ENCODE data around the gene SERPINE1.
"Not testable (repeated sequence)": the region's sequence is repeated elsewhere in the genome, so short reads cannot be mapped to it uniquely, and the experiment has no call there.

Gene SERPINE1

DNA sequence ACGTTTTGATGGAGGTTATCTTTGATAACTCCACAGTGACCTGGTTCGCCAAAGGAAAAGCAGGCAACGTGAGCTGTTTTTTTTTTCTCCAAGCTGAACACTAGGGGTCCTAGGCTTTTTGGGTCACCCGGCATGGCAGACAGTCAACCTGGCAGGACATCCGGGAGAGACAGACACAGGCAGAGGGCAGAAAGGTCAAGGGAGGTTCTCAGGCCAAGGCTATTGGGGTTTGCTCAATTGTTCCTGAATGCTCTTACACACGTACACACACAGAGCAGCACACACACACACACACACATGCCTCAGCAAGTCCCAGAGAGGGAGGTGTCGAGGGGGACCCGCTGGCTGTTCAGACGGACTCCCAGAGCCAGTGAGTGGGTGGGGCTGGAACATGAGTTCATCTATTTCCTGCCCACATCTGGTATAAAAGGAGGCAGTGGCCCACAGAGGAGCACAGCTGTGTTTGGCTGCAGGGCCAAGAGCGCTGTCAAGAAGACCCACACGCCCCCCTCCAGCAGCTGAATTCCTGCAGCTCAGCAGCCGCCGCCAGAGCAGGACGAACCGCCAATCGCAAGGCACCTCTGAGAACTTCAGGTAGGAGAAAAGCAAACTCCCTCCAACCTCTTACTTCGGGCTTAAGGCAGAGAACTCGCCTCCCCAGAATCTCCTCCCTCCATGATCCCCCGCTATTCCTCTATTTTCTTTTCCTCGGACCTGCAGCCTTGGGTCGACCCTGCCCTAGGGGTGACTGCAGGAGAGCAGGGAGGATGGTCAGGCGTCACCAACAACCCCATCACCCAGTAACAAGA, at the start of gene SERPINE1:
TSS of gene SERPINE1 (plus strand) at position 454 of the 809 bp plus-strand sequence. CDS start 1,290 bp downstream, outside the sequence.
- peak; percentile 42 for DNase-seq (ENCODE audit: low spot score)

DNA sequence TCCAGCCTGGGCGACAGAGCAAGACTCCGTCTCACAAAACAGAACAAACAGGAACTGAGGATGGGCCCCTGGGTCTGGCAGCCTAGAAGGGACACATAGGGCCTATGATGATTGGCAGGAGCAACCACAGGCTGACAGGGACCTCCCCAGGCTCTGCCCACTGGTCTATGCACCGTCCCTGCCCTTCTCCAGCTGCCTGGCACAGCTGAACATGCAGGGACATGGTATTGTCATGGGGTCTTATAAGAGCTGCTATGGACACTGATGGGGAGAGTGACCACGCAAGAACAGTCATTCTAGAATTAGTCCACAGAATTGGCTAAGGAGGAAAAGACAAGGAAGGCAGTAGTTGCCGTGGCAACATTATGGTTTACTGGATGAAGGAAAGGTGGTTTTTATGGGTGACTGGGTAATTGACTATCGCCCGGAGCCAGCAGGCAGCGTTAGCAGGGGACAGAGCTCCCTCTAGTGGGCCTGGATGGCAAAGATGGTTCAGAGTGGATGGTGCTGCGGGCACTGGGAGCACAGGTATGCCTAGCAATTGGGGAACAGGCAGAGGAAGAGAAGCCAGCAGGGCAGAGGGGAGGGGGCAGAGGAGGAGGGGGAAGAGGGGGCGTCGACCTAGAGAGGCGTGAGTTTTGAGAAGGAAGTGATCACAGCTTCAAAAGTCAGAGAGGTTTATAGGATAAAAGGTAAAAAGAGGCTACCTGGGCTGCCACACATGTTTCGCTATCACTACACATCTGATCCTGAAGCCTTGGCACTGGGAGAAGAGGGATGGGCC, 49.4 kb upstream of the SERPINE1 start:
- peak; percentile 54 for DNase-seq (ENCODE audit: low spot score)

DNA sequence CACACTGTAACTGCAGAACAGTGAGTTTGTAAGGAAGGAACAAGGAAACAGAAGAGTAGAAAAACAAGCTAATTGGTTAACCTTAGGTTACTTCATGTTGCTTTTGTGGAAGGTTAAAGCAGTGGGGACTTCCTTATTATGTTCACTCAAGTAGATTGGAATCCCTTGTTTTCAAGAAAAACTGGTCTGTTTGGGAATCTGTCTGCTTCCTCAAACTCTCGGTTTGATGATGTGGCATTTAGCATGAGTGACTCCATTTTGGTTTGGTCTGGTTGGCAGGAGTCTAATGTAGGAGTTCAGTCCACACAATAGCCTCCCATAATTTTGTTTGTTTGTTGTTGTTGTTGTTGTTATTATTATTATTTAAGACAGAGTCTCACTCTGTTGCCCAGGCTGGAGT, 45.5 kb upstream of the SERPINE1 start:
- no peak for DNase-seq (ENCODE audit: low spot score)

DNA sequence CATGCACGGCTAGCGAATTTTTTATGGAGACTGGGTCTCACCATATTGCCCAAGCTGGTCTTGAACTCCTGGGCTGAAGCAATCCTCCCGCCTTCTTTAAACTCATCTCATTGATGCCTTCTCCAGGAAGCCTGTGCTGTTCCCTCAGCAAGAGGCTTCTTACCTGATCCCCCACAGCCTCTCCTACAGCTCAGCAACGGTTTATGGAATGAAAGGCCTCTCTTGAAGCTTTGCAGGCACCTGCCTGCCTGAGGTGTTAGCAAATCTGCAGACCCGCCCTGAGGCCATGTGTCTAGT, 42.1 kb upstream of the SERPINE1 start:
- no peak for DNase-seq (ENCODE audit: low spot score)

DNA sequence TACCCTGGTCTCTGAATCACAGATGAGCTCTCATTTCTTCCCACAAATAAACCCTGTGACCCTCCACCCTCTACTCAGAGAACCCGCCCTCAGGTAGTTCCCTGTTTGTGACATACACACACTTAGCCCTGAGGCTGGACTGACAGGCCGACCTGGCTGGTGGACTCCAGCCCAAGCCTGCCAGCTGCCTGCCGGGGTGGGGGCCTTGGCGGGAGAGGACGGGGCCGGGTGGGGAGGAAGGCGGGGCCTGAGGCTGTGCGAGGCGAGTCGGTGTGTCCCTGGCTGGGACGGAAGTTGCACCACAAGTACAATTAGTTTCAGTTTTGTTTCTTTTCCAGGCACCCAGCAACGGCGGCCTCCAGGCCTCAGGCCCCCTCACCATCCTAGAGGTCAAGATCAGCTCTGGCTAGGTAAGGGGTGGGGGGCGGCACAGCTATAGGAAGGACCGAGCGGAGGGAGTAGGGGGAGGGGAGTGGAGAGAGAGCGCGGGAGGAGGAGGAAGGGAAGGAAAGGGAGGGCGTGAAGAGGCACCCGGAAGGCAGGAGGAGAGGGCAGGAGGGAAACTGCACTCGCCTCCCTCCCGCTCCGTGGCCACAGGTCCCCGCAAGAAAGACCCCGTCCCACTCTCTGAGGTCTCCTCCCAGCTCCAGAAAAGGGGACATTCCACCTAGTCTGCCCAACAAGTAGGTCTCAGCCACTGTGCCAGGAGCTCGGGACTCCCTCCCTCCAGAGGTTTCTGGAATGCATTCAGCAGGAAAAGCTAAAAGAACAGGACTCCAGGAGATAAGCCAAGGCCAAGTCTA, 41.5 kb upstream of the SERPINE1 start, which contains the start of gene TRIM56:
TSS of gene TRIM56 (plus strand) at position 320 of the 803 bp plus-strand sequence. CDS start 1,832 bp downstream, outside the sequence.
- DNase-seq (ENCODE audit: low spot score): peak; percentile 71

DNA sequence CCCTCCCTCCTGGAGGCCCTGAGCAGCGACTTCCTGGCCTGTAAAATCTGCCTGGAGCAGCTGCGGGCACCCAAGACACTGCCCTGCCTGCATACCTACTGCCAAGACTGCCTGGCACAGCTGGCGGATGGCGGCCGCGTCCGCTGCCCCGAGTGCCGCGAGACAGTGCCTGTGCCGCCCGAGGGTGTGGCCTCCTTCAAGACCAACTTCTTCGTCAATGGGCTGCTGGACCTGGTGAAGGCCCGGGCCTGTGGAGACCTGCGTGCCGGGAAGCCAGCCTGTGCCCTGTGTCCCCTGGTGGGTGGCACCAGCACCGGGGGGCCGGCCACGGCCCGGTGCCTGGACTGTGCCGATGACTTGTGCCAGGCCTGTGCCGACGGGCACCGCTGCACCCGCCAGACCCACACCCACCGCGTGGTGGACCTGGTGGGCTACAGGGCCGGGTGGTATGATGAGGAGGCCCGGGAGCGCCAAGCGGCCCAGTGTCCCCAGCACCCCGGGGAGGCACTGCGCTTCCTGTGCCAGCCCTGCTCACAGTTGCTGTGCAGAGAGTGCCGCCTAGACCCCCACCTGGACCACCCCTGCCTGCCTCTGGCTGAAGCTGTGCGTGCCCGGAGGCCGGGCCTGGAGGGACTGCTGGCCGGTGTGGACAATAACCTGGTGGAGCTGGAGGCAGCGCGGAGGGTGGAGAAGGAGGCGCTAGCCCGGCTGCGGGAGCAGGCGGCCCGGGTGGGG, 39.4 kb upstream of the SERPINE1 start:
- no peak for DNase-seq (ENCODE audit: low spot score)

DNA sequence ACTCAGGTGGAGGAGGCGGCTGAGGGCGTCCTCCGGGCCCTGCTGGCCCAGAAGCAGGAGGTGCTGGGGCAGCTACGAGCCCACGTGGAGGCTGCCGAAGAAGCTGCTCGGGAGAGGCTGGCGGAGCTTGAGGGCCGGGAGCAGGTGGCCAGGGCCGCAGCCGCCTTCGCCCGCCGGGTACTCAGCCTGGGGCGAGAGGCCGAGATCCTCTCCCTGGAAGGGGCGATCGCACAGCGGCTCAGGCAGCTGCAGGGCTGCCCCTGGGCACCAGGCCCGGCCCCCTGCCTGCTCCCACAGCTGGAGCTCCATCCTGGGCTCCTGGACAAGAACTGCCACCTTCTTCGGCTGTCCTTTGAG, 38.9 kb upstream of the SERPINE1 start:
- no peak for DNase-seq (ENCODE audit: low spot score)

DNA sequence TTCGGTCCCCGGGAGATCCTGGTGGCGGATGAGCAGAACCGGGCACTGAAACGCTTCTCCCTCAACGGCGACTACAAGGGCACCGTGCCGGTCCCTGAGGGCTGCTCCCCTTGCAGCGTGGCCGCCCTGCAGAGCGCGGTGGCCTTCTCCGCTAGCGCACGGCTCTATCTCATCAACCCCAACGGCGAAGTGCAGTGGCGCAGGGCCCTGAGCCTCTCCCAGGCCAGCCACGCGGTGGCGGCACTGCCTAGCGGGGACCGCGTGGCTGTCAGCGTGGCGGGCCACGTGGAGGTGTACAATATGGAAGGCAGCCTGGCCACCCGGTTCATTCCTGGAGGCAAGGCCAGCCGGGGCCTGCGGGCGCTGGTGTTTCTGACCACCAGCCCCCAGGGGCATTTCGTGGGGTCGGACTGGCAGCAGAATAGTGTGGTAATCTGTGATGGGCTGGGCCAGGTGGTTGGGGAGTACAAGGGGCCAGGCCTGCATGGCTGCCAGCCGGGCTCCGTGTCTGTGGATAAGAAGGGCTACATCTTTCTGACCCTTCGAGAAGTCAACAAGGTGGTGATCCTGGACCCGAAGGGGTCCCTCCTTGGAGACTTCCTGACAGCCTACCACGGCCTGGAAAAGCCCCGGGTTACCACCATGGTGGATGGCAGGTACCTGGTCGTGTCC, 37.9 kb upstream of the SERPINE1 start:
- no peak for DNase-seq (ENCODE audit: low spot score)

DNA sequence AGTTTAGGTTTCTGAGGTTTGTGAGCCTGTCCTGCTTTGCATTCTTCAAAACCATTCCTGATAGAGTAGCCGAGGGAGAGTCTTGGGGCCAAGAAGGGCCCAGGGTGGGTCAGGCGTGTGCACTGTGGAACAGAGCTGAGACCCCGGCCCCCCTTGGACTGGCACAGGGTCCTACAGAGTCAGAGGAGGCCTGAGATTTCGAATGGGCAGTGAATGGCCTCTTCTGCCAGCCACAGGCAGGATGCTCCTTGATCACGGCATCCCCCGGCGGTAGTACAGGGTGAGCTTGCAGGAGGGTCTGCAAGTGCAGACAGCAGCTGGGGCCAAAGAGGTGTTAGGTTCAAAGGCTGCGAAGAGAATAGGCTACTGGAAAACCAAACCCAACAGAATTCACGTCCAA, 37.0 kb upstream of the SERPINE1 start:
- no peak for DNase-seq (ENCODE audit: low spot score)

DNA sequence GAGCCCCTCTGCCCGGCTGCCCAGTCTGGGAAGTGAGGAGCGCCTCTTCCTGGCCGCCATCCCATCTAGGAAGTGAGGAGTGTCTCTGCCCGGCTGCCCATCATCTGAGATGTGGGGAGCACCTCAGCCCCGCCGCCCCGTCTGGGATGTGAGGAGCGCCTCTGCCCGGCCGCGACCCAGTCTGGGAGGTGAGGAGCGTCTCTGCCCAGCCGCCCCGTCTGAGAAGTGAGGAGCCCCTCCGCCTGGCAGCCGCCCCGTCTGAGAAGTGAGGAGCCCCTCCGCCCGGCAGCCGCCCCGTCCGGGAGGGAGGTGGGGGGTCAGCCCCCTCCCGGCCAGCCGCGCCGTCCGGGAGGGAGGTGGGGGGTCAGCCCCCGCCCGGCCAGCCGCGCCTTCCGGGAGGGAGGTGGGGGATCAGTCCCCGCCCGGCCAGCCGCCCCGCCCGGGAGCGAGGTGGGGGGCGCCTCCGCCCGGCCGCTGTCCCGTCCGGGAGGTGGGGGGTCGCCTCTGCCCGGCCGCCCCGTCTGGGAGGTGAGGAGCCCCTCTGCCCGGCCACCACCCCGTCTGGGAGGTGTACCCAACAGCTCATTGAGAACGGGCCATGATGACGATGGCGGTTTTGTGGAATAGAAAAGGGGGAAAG, 34.5 kb upstream of the SERPINE1 start:
- DNase-seq (ENCODE audit: low spot score): not testable (repeated sequence)

DNA sequence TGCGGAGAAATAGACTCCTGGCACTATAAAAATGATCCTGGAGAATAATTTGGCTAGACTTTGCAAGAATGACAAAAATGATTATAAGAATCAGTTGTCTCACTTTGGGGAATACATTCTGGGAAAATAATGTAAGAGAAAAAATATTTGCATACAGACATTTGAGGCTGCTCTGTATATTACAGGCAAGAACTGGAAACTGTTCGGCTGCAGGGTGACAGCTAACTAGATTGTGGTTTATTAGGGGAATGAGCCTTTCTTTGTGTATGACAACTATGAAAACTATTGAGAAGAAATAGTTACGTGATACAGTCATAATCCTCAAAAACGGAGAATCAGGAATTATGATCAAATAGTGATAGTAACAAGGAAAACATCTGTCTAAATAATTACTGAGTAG, 33.0 kb upstream of the SERPINE1 start:
- no peak for DNase-seq (ENCODE audit: low spot score)

DNA sequence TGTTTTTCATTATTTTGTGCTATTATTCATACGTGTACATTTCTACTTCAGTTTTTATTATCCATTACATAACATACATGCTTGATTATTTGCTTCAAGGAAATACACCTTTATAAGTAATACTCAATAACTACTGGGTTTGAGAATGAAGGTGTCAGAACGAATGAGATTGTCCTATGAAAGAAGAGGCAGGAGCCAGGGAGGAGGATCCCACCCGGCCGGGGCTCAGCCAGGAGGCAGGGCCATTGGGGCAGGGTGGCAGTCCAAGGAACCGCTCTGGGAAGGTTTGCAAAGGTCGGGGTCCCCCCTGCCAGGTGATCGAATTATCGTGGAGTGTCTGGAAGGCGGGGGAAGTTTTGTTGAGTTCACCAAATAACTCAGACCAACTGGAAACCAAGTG, 32.5 kb upstream of the SERPINE1 start:
- no peak for DNase-seq (ENCODE audit: low spot score)

DNA sequence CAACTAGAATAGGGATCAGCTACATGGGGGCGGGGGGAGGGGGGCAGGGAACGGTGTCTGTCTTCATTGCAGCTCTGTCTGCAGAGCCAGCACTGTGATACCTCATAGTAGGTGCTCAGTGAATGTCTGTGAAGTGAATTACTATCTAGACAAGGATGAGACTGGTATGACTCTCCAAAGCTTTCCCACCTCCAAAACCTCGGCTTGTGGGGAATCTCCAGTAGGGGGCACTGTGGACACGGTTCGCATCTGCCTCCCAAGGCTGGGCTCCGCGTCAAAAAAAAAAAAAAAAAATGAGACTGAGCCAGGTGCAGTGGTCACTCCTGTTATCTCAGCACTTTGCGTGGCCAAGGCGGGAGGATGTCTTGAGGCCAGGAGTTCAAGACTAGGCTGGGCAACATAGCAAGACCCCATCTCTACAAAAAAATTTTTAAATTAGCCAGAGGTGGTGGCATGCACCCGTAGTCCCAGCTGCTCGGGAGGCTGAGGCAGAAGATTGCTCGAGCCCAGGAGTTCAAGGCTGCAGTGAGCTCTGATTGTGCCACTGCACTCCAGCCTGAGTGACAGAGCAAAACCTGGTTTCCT, 32.0 kb upstream of the SERPINE1 start:
- no peak for DNase-seq (ENCODE audit: low spot score)

DNA sequence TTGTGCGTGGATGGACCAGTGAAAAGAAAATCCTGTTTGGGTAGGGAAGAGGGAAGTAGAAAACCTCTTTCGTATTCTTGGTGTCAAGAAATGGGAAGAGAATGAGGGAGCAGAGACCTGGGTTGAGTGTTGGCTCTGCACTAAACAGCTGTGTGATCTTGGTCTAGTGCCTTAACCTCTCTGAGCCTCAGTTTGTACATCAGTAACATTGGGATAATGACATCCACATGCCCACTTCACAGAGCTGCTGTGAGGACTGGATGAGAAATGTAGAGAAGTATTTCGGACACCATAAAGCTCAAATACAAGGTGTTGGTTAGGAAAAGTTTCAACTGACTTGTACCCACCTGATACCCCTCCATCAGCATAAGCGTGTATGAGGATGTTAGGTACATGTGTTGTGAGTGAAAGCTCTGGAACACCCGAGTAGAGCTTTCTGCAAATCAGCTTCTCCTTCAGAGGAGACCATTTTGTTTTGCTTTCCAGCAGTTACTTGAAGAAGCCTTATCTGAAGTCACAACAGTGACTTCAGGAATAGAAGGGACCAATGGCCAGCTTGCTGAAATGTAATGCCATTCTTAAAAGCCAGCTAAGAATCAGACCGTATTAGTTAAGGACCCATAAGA, 30.5 kb upstream of the SERPINE1 start:
- no peak for DNase-seq (ENCODE audit: low spot score)

DNA sequence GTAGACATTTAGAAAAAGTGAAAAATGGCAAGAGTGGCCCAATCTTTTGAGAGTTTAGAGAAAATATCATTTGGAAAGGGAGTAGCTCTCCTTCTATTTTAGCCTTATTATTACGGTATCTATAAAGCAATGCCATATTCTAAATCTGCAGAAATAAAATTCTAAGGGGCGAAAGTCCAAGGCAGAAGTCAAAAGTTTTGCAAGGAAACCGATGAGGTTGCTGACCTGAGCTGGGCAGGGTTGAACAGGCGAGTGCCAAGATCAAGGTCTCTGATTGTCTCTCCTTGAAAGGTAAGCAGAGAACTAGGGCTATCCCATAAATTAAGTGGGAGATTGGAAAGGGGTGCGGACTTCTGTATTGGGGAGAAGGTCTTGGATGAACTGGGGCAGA, 30.0 kb upstream of the SERPINE1 start:
- DNase-seq (ENCODE audit: low spot score): no peak

DNA sequence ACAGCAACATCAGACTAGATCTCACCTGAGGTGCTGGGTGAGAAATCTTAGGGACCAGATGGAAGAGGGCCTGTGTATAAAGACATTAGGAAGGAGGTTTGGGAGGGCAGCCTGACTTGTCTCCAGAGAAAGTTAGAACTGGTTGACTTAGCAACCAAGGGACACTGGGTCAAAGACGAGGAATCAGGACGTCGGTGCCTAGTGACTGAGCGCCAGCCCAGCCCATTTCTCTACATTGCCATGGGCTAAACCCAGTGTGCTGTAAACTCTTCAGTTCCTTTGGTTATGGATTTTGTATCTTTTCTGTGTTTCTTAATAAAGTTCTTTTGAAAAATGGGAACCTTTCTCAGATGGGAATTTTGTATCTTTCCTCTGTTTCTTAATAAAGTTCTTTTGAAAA, 29.3 kb upstream of the SERPINE1 start:
- DNase-seq (ENCODE audit: low spot score): no peak

DNA sequence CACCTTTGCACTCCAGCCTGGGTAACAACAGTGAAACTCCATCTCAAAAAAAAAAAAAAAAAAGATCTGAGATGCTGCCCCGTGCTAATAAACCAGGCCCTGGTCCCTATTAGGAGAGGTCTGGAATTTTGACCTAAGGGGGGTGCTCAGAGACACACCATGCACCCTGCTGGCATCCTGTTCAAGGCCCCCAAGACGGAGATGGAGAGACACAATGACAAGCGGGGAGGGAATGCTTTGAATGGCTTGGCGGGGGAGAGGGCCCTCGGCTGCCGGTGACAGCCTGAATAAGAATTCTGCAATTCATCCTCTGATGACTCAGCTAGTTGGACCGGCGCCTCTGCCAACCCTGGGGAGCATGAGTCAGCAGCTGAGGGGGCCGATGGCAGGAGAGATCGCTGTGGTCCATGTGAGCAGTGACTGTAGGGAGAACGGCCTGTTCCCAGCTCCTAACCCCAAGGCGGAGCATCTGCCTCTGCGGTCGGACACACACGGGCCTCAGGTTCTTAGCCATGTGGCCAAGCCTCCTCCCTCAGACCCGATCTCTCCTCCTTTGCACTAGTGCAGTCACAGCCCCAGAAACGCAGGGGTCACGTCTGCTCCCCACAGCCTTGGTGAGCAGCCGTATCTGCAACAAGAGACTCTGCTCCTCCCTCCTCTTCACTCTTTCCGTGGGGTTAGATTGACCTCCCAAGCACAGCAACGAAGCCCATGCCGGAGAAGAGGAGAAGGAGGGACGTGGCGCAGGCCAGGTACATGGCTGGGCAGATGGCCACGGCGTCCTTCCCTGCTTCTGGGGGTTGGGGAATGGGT, 26.7 kb upstream of the SERPINE1 start:
- DNase-seq (ENCODE audit: low spot score): peak; percentile 90

DNA sequence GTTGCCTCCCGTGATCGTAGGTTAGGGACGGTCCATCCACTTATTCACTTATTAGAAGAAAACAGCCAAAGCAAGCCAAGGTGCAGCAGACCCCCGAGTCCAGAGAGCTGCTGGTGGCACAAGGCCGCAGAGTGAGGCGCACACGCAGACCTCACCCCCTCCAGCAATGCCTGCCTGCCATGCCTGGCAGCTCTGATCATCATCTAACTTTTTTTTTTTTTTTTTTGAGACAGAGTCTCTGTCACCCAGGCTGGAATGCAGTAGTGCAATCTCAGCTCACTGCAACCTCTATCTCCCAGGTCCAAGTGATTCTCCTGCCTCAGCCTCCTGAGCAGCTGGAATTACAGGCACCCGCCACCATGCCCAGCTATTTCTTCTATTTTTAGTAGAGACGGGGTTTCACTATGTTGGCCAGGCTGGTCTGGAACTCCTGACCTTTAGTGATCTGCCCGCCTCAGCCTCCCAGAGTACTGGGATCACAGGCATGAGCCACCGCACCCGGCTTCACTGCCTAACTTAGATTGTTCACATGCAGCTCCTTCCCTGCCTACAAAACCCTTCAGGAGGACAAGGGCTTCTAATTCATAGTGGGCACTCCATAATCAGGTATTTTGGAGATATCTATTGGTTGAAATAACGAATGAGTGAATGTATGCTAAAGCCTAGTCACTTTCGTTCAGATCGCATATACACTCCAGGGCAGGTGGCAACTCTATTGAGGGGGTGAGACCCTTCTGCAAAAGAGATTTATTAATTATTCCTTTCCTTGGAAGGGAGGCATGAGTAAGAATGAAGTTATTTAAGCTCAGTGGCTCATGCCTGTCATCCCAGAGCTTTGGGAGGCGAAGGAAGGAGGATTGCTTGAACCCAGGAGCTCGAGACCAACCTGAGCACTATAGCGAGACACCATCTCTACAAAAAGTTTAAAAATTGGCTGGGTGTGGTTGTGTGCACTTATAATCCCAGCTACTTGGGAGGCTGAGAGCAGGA, 25.8 kb upstream of the SERPINE1 start:
- no peak for DNase-seq (ENCODE audit: low spot score)

Measured in pons (tissue), 1 donor.